ENCODE results near the gene ATF2. TPM values are rescaled to one million over a fixed set of nuclear protein-coding genes. Genes with fewer than 3 reads are reported as not detected.

ATF2 gene
- total and polyA plus RNA-seq, 2 donors (not counting 3 experiments of a cell fraction or from before 2014, with no cell fraction given) = 36.3 to 57.1 TPM

- intact Hi-C loops (cut with micrococcal nuclease) = no loop called here
- Histone ChIP-seq H3K4me2 (ENCODE audit: insufficient read depth, low read length) (no peak overlapping the region), H4K20me1 (replicated peaks; ENCODE audit: control insufficient read depth, extremely low read depth, insufficient read depth, low read length) (no peaks in the 10 kb centered on the region), H3K27me3 (ENCODE audit: control insufficient read depth in 2 of 2, insufficient read depth in 2 of 2, low read length in 2 of 2) (no peaks in the 10 kb centered on the region), H3K36me3 (ENCODE audit: control insufficient read depth in 2 of 2, extremely low read depth in 1 of 2, insufficient read depth in 2 of 2, low read length in 2 of 2) (peaks cover 5 to 18% of the 10 kb centered on the region in 2 experiments), H3K9me1 (replicated peaks; ENCODE audit: control insufficient read depth, extremely low read depth, insufficient read depth, low read length) (peaks cover 4% of the 10 kb centered on the region), H3K9ac (replicated peaks; ENCODE audit: extremely low read depth, insufficient read depth, low read length) (no peak overlapping the region), H3K4me3 (replicated peaks in 1 of 3; ENCODE audit: insufficient read depth in 1 of 3, low read depth in 1 of 3, low read length in 3 of 3) (no peak overlapping the region), H3K9me3 (replicated peaks; ENCODE audit: control insufficient read depth, insufficient read depth, low read length) (no peaks in the 10 kb centered on the region), H2AFZ (ENCODE audit: low read depth, low read length) (no peak overlapping the region), H3K4me1 (ENCODE audit: control insufficient read depth, extremely low read depth, insufficient read depth, low read length) (no peaks in the 10 kb centered on the region), H3K27ac (ENCODE audit: insufficient read depth, low read depth, low read length) (no peak overlapping the region), H3K79me2 (ENCODE audit: control insufficient read depth, insufficient read depth, low read length) (peaks cover 26% of the 10 kb centered on the region)
- DNase-seq (ENCODE audit: low read depth, low spot score) (no peak), FAIRE-seq (no peak)
- no TSS peak for BruUV-seq (replicated peaks)
- TF ChIP-seq CTCF (IDR thresholded peaks at IDR 0.05; ENCODE audit: extremely low read depth in 1 of 2, insufficient read depth in 1 of 2, low read depth in 1 of 2, low read length in 2 of 2) (no peak), MYC (IDR thresholded peaks at IDR 0.05; ENCODE audit: low read depth, low read length) (no peak), POLR2A (IDR thresholded peaks at IDR 0.05; ENCODE audit: low read depth, low read length) (no peak), EZH2 (IDR thresholded peaks at IDR 0.05; ENCODE audit: borderline replicate concordance, low read depth, low read length, severe bottlenecking) (no peak), MAX (IDR thresholded peaks at IDR 0.05; ENCODE audit: insufficient read depth, insufficient read length) (no peak), FOS (IDR thresholded peaks at IDR 0.05; ENCODE audit: borderline replicate concordance, insufficient read depth, low read length) (no peak), POLR2AphosphoS5 (IDR thresholded peaks at IDR 0.05; ENCODE audit: insufficient read depth, low read depth, low read length) (no peak), JUN (IDR thresholded peaks at IDR 0.05; ENCODE audit: borderline replicate concordance, insufficient read depth, insufficient read length, low read depth) (no peak)
- POLR2A ChIA-PET = no interaction called here
- CTCF ChIA-PET = no interaction called here
- dilution Hi-C loops (cut with MboI; ENCODE audit: extremely low pct_ligation_motif_present, low sequenced_read_pairs) = no loop called here
Measured at GRCh38 chr2:175176624-175177023, 8.6 kb upstream of the ATF2 start.

All from endothelial cell of umbilical vein (primary cell).